ENCODE measurements around the gene SORBS1. TPM values are rescaled to one million over a fixed set of nuclear protein-coding genes. Genes with fewer than 3 reads are reported as not detected.

Gene SORBS1
- total and polyA plus RNA-seq, 9 of the 15 experiments (the other 6 are each of a cell fraction or from before 2014, with no cell fraction given), result 2.0 to 13.3 (median 6.5) TPM

DNA sequence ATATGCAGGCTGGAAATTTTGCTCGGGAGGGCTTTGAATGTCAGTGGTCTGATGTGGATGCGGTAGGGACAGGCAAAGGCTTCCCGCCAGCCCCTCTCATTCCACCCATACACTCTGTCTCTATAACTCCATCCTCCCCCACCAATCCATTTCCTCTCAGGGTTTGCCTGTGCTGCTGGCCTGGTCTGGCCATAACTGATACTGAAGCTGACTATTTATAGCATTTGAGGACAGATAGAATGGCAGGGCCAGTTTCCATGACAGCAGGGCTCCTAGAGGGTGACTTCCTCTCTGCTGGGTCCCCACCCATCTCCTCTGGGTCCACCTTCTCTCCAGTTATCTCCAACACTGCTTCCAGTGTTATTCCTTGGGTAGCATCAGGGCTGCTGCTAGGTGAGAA lies 263.8 kb downstream of the SORBS1 start (continued):
- no peak for TF ChIP-seq JUNB (CRISPR knock-in tag; conservative IDR thresholded peaks at IDR 0.05)
- TF ChIP-seq KLF16 (IDR thresholded peaks at IDR 0.05), result peak; percentile 74
- TF ChIP-seq HDAC3 (IDR thresholded peaks at IDR 0.05; ENCODE audit: borderline replicate concordance, partially characterized antibody), result no peak
- no peak for TF ChIP-seq BCL6 (CRISPR knock-in tag; IDR thresholded peaks at IDR 0.05)
- no peak for TF ChIP-seq ARID4B (CRISPR knock-in tag; IDR thresholded peaks at IDR 0.05)
- TF ChIP-seq ZNF217 (CRISPR knock-in tag; IDR thresholded peaks at IDR 0.05), result no peak
- TF ChIP-seq, protein P1, sequence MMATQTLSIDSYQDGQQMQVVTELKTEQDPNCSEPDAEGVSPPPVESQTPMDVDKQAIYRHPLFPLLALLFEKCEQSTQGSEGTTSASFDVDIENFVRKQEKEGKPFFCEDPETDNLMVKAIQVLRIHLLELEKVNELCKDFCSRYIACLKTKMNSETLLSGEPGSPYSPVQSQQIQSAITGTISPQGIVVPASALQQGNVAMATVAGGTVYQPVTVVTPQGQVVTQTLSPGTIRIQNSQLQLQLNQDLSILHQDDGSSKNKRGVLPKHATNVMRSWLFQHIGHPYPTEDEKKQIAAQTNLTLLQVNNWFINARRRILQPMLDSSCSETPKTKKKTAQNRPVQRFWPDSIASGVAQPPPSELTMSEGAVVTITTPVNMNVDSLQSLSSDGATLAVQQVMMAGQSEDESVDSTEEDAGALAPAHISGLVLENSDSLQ (IDR thresholded peaks at IDR 0.05), result peak; percentile 96
- no peak for TF ChIP-seq RBM39 (optimal IDR thresholded peaks at IDR 0.05; ENCODE audit: low read depth, low read length)
- TF ChIP-seq BCOR (IDR thresholded peaks at IDR 0.05), result no peak
- TF ChIP-seq POLR2AphosphoS2 (IDR thresholded peaks at IDR 0.05; ENCODE audit: low read length), result no peak
- no peak for TF ChIP-seq ERF (CRISPR knock-in tag; IDR thresholded peaks at IDR 0.05)
- peak; percentile 46 to 66; a peak in 3 of 4 replicates for TF ChIP-seq KDM1A (IDR thresholded peaks at IDR 0.05)
- peak; percentile 40; the same call in 1 of the 2 replicates for TF ChIP-seq STAT5A (IDR thresholded peaks at IDR 0.05; ENCODE audit: borderline replicate concordance, low read length)
- no peak for TF ChIP-seq BMI1 (IDR thresholded peaks at IDR 0.05; ENCODE audit: low read length)
- no peak for TF ChIP-seq HINFP (tag; conservative IDR thresholded peaks at IDR 0.05; ENCODE audit: low read depth)
- TF ChIP-seq BDP1 (IDR thresholded peaks at IDR 0.05; ENCODE audit: insufficient read depth, insufficient read length), result no peak
- TF ChIP-seq KDM5B (IDR thresholded peaks at IDR 0.05; ENCODE audit: insufficient replicate concordance, low read depth, low read length), result peak; percentile 58
- TF ChIP-seq ZKSCAN3 (CRISPR knock-in tag; IDR thresholded peaks at IDR 0.05), result no peak
- TF ChIP-seq HNRNPLL (IDR thresholded peaks at IDR 0.05; ENCODE audit: low read depth, low read length, poor library complexity, severe bottlenecking), result no peak
- TF ChIP-seq, protein P2, sequence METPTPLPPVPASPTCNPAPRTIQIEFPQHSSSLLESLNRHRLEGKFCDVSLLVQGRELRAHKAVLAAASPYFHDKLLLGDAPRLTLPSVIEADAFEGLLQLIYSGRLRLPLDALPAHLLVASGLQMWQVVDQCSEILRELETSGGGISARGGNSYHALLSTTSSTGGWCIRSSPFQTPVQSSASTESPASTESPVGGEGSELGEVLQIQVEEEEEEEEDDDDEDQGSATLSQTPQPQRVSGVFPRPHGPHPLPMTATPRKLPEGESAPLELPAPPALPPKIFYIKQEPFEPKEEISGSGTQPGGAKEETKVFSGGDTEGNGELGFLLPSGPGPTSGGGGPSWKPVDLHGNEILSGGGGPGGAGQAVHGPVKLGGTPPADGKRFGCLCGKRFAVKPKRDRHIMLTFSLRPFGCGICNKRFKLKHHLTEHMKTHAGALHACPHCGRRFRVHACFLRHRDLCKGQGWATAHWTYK (CRISPR knock-in tag; IDR thresholded peaks at IDR 0.05), result no peak
- TF ChIP-seq ZNF143 (CRISPR knock-in tag; IDR thresholded peaks at IDR 0.05), result no peak
- no peak for TF ChIP-seq HNRNPK (IDR thresholded peaks at IDR 0.05; ENCODE audit: low read depth, low read length, poor library complexity, severe bottlenecking)
- TF ChIP-seq TAF9B (IDR thresholded peaks at IDR 0.05; ENCODE audit: partially characterized antibody), result no peak
